Measurements from ENCODE around the gene CYB5RL. TPM values are rescaled to one million over a fixed set of nuclear protein-coding genes. Genes with fewer than 3 reads are reported as not detected.
A peak's percentile ranks its signal among the peaks of the same experiment; 100 is the strongest.

The CYB5RL gene
- total and polyA plus RNA-seq, 2 experiments from 2014 or later: 4.5 to 7.5 TPM

GRCh38 chr1:54207287-54207686 is 7.5 kb upstream of the CYB5RL start:
- H3K9me2 ChIP-seq (replicated peaks; ENCODE audit: insufficient read depth): no peaks in the 10 kb centered on the region
- no peak overlapping the region for H3K4me2 ChIP-seq
- TF ChIP-seq CTCF (IDR thresholded peaks at IDR 0.05; ENCODE audit: poor library complexity): no peak
- TF ChIP-seq EZH2 (IDR thresholded peaks at IDR 0.05; ENCODE audit: borderline replicate concordance): no peak
- no peak for TF ChIP-seq EZH2phosphoT487 (IDR thresholded peaks at IDR 0.05; ENCODE audit: low read depth, severe bottlenecking, unreplicated experiment)
- no peaks in the 10 kb centered on the region for H3K36me3 ChIP-seq (replicated peaks; ENCODE audit: insufficient read depth, low read depth)
- DNase-seq (ENCODE audit: low spot score): no peak
- H4K20me1 ChIP-seq (ENCODE audit: insufficient read depth, poor library complexity, severe bottlenecking): no peaks in the 10 kb centered on the region
- no peak overlapping the region for H3K27ac ChIP-seq
- H3K9me3 ChIP-seq (ENCODE audit: low read depth): no peaks in the 10 kb centered on the region
- H3K4me3 ChIP-seq: no peak overlapping the region
- H3K4me1 ChIP-seq (ENCODE audit: insufficient read depth): no peaks in the 10 kb centered on the region
- H3K79me2 ChIP-seq: peaks cover 17% of the 10 kb centered on the region
- H2AFZ ChIP-seq: no peak overlapping the region
- 96% methylated on average over 1 of the region's 1 CpG for WGBS (ENCODE audit: low lambda C conversion rate, missing lambda C conversion rate)
- no peaks in the 10 kb centered on the region for H3K27me3 ChIP-seq

- DNase-seq (ENCODE audit: low spot score): no peak
- Histone ChIP-seq H3K4me3 (no peak overlapping the region), H3K4me1 (ENCODE audit: insufficient read depth) (peaks cover 10% of the 10 kb centered on the region), H3K9me2 (replicated peaks; ENCODE audit: insufficient read depth) (no peaks in the 10 kb centered on the region), H3K36me3 (replicated peaks; ENCODE audit: insufficient read depth, low read depth) (no peaks in the 10 kb centered on the region), H3K27ac (no peak overlapping the region), H3K27me3 (no peaks in the 10 kb centered on the region), H2AFZ (no peak overlapping the region), H4K20me1 (ENCODE audit: insufficient read depth, poor library complexity, severe bottlenecking) (no peaks in the 10 kb centered on the region), H3K79me2 (peaks cover 39% of the 10 kb centered on the region), H3K9me3 (ENCODE audit: low read depth) (no peaks in the 10 kb centered on the region), H3K4me2 (no peak overlapping the region)
- 84% methylated on average over 7 of the region's 7 CpGs for WGBS (ENCODE audit: low lambda C conversion rate, missing lambda C conversion rate)
- TF ChIP-seq EZH2 (IDR thresholded peaks at IDR 0.05; ENCODE audit: borderline replicate concordance) (no peak), CTCF (IDR thresholded peaks at IDR 0.05; ENCODE audit: poor library complexity) (no peak)
These were observed 4.4 kb upstream of the CYB5RL start for GRCh38 chr1:54204199-54204598.

- WGBS (ENCODE audit: low lambda C conversion rate, missing lambda C conversion rate): 2% methylated on average over 15 of the region's 15 CpGs
- H3K4me2 ChIP-seq: peak overlapping the region; percentile 84
- H2AFZ ChIP-seq: peak overlapping the region; percentile 74
- peaks cover 10% of the 10 kb centered on the region for H3K4me1 ChIP-seq (ENCODE audit: insufficient read depth)
- H3K9me3 ChIP-seq (ENCODE audit: low read depth): no peaks in the 10 kb centered on the region
- no peaks in the 10 kb centered on the region for H3K36me3 ChIP-seq (replicated peaks; ENCODE audit: insufficient read depth, low read depth)
- H3K27ac ChIP-seq: peak overlapping the region; percentile 63
- H3K9me2 ChIP-seq (replicated peaks; ENCODE audit: insufficient read depth): no peaks in the 10 kb centered on the region
- H3K4me3 ChIP-seq: peak overlapping the region; percentile 63
- TF ChIP-seq EZH2 (IDR thresholded peaks at IDR 0.05; ENCODE audit: borderline replicate concordance): no peak
- no peak for TF ChIP-seq CTCF (IDR thresholded peaks at IDR 0.05; ENCODE audit: poor library complexity)
- no peak for TF ChIP-seq EZH2phosphoT487 (IDR thresholded peaks at IDR 0.05; ENCODE audit: low read depth, severe bottlenecking, unreplicated experiment)
- no peaks in the 10 kb centered on the region for H4K20me1 ChIP-seq (ENCODE audit: insufficient read depth, poor library complexity, severe bottlenecking)
- peaks cover 39% of the 10 kb centered on the region for H3K79me2 ChIP-seq
- H3K27me3 ChIP-seq: no peaks in the 10 kb centered on the region
- no peak for DNase-seq (ENCODE audit: low spot score)
These were observed 728 bp upstream of the CYB5RL start for GRCh38 chr1:54200519-54200997.
